SU-DHL-6 (cell line): Measurements from ENCODE around the gene DENND2A.

Experiments used
- CTCF ChIP-seq: fragments of 200-600 bp; sonication (generic); IDR thresholded peaks from one replicate; pipeline ENCODE4 v1.5.1; 2017; ENCODE audit warnings: antibody characterized with exemption, mild to moderate bottlenecking, low read length, moderate library complexity; ENCODE audit not compliant: insufficient read depth, poor library complexity, severe bottlenecking
- EZH2phosphoT487 ChIP-seq: fragments of 200-600 bp; sonication (generic), shearing (Covaris generic); conservative IDR thresholded peaks from 2 replicates; pipeline ENCODE4 v1.6.1; 2018; ENCODE audit warnings: mild to moderate bottlenecking, antibody characterized with exemption, low read length, moderate library complexity, mixed read lengths

- TF ChIP-seq CTCF, result no peak
- TF ChIP-seq EZH2phosphoT487, result no peak
Measured at GRCh38 chr7:140571538-140572122, 69.0 kb downstream of the DENND2A start.
